Parathyroid adenoma (tissue), 2 donors: ENCODE results near the gene ULK4.

Experiments
- H2AFZ ChIP-seq: fragments of 300-600 bp; sonication (generic); one replicate; pipeline ENCODE4 v1.7.0; 2017; ENCODE audit warnings: antibody characterized with exemption, mild to moderate bottlenecking
- H3K27ac ChIP-seq: fragments of 300-600 bp; sonication (generic); one replicate; pipeline ENCODE4 v1.7.0; 2017
- H3K27me3 ChIP-seq: fragments of 300-600 bp; sonication (generic); one replicate; pipeline ENCODE4 v1.7.0; 2017; ENCODE audit warnings: low read length; ENCODE audit not compliant: control insufficient read depth, insufficient read depth
- H3K36me3 ChIP-seq: fragments of 300-600 bp; sonication (generic); one replicate; pipeline ENCODE4 v1.7.0; 2017; ENCODE audit warnings: low read length; ENCODE audit not compliant: control insufficient read depth, insufficient read depth
- H3K4me1 ChIP-seq: fragments of 300-600 bp; sonication (generic); one replicate; pipeline ENCODE4 v1.7.0; 2017; ENCODE audit warnings: control low read depth
- H3K4me2 ChIP-seq: fragments of 300-600 bp; sonication (generic); one replicate; pipeline ENCODE4 v1.7.0; 2017; ENCODE audit warnings: low read length
- H3K4me3 ChIP-seq: fragments of 300-600 bp; sonication (generic); one replicate; pipeline ENCODE4 v1.7.0; 2017; ENCODE audit warnings: low read depth, low read length
- H3K79me2 ChIP-seq: fragments of 300-600 bp; sonication (generic); one replicate; pipeline ENCODE4 v1.7.0; 2017; ENCODE audit warnings: control low read depth
- H3K9ac ChIP-seq: fragments of 300-600 bp; sonication (generic); one replicate; pipeline ENCODE4 v1.7.0; 2017; ENCODE audit warnings: mild to moderate bottlenecking
- H3K9me3 ChIP-seq: fragments of 300-600 bp; sonication (generic); one replicate; pipeline ENCODE4 v1.7.0; 2017; ENCODE audit warnings: low read length; ENCODE audit not compliant: control insufficient read depth
- TF ChIP-seq, protein P1 (sequence below): fragments of 300-600 bp; sonication (generic); IDR thresholded peaks from one replicate; pipeline ENCODE4 v1.7.0; 2017; ENCODE audit warnings: antibody characterized with exemption, mild to moderate bottlenecking
- donor health status: primary hyperparathyroidism.

The ULK4 gene

DNA sequence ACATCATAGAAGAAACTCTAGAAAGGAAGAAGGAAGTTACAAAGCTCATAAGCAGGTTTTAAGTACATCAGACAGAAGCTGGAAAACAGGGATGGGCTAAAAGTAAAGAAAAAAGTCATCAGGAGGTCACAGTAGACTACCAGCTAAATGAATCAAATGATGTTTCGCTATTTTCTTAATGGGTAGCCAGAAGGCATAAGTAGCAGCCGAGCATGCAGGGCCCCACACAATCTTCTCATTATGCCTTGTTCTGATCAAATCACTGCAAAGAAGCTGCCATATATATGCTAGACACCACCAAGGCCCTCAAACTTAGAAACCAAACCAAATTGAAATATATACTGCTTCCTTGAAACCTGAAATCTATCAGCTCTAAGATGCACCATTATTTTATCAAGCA is 349.1 kb downstream of the ULK4 start:
- Histone ChIP-seq H3K79me2 (no peaks in the 10 kb centered on the region), H3K9me3 (no peaks in the 10 kb centered on the region), H3K36me3 (no peaks in the 10 kb centered on the region), H3K4me1 (no peaks in the 10 kb centered on the region), H3K27me3 (no peaks in the 10 kb centered on the region), H3K9ac (no peak overlapping the region), H2AFZ (no peak overlapping the region), H3K4me2 (no peak overlapping the region), H3K4me3 (no peak overlapping the region), H3K27ac (no peak overlapping the region)
- TF ChIP-seq, protein P1, sequence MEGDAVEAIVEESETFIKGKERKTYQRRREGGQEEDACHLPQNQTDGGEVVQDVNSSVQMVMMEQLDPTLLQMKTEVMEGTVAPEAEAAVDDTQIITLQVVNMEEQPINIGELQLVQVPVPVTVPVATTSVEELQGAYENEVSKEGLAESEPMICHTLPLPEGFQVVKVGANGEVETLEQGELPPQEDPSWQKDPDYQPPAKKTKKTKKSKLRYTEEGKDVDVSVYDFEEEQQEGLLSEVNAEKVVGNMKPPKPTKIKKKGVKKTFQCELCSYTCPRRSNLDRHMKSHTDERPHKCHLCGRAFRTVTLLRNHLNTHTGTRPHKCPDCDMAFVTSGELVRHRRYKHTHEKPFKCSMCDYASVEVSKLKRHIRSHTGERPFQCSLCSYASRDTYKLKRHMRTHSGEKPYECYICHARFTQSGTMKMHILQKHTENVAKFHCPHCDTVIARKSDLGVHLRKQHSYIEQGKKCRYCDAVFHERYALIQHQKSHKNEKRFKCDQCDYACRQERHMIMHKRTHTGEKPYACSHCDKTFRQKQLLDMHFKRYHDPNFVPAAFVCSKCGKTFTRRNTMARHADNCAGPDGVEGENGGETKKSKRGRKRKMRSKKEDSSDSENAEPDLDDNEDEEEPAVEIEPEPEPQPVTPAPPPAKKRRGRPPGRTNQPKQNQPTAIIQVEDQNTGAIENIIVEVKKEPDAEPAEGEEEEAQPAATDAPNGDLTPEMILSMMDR = no peak

DNA sequence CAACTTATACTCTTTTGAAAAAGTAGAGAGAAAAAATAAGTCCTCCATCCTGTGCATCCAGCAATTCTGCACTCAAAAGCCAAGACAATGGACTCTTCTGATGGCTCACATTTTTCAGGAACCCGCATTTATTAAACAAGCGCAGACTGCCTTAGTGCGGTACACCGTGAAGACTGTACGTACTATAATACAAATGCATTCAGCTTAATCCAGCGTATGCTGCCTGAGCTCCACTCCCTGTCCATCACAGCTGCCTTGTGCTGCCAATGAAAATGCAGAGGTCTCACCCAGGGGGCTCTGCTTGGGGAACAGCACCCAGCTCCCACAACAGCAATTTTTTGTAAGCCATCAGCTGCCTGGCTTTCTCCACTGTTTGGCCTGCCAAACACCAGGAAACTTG is 350.9 kb downstream of the ULK4 start:
- TF ChIP-seq, protein P1 = no peak
- Histone ChIP-seq H3K36me3 (no peaks in the 10 kb centered on the region), H3K79me2 (no peaks in the 10 kb centered on the region), H3K27ac (no peak overlapping the region), H3K9ac (no peak overlapping the region), H3K27me3 (no peaks in the 10 kb centered on the region), H3K4me1 (no peaks in the 10 kb centered on the region), H3K4me3 (no peak overlapping the region), H2AFZ (no peak overlapping the region), H3K4me2 (no peak overlapping the region), H3K9me3 (no peaks in the 10 kb centered on the region)

DNA sequence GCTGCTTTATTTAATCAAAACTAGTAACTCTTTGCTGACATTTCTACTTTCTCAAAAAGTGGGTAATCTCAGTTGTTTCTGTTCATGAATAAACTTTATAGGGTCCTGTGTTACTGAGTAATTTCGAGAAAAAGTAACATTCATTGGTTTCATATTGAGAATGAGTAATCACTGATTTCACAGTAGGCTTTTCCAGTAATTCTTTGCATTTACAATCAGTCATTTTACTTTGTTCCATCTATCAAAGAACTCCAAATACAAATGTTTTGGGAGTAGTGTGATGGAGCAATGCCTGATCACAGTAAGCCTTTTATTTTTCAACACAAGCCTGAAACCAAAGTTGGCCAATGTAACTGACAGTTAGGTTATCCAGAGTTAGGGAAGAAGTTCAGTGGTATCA is 353.6 kb downstream of the ULK4 start:
- no peak overlapping the region for H3K27ac ChIP-seq

DNA sequence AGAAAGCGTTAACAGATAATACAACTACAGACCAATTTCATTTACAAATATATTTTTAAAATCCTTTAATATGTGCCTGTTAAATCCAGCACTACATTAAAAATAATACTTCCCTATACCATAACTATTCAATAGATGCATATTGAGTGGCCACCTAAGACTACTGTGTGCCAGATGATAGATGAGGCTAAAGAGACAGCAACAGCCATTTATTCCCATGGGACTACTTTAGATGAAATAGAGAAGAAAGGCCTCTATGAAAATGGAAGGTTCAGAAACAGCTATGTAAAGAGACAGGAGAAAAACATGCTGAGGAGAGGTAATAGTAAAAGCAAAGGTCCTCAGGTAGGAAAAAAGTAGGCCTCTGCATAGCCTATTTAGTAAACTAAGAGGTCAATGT is 358.1 kb downstream of the ULK4 start:
- no peaks in the 10 kb centered on the region for H3K9me3 ChIP-seq
- H3K79me2 ChIP-seq = no peaks in the 10 kb centered on the region
- H3K4me1 ChIP-seq = peaks cover 11% of the 10 kb centered on the region
- no peaks in the 10 kb centered on the region for H3K27me3 ChIP-seq
- no peaks in the 10 kb centered on the region for H3K36me3 ChIP-seq
- no peak overlapping the region for H2AFZ ChIP-seq
- H3K4me3 ChIP-seq = no peak overlapping the region
- H3K4me2 ChIP-seq = no peak overlapping the region
- TF ChIP-seq, protein P1 = no peak
- H3K9ac ChIP-seq = no peak overlapping the region
- H3K27ac ChIP-seq = no peak overlapping the region

More for the DNA sequence above, 353.6 kb downstream of the ULK4 start:
- Histone ChIP-seq H3K27me3 (no peaks in the 10 kb centered on the region), H3K4me2 (no peak overlapping the region), H3K36me3 (no peaks in the 10 kb centered on the region), H3K79me2 (no peaks in the 10 kb centered on the region), H3K9ac (no peak overlapping the region), H3K4me1 (no peaks in the 10 kb centered on the region), H2AFZ (no peak overlapping the region), H3K9me3 (no peaks in the 10 kb centered on the region), H3K4me3 (no peak overlapping the region)
- TF ChIP-seq, protein P1 = no peak

DNA sequence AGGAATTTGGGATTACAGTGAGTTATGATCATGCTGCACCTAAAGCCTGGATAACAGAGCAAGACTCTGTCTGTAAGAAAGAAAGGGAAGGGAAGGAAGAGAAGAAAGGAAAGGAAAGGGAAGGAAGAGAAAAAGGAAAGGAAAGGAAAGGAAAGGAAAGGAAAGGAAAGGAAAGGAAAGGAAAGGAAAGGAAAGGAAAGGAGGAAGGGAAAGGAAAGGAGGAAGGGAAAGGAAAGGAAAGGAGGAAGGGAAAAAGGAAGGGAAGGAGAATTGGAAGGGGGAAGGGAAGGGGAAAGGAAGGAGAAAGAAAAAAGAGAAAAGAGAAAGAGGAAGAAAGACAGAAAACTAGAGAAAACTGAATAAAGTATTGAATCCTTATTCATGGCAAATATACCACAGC is 359.8 kb downstream of the ULK4 start:
- no peak overlapping the region for H3K4me2 ChIP-seq
- H3K9ac ChIP-seq = no peak overlapping the region
- TF ChIP-seq, protein P1 = no peak
- no peak overlapping the region for H3K4me3 ChIP-seq
- no peak overlapping the region for H2AFZ ChIP-seq
- no peak overlapping the region for H3K27ac ChIP-seq
- no peaks in the 10 kb centered on the region for H3K27me3 ChIP-seq
- H3K4me1 ChIP-seq = peaks cover 13% of the 10 kb centered on the region
- H3K9me3 ChIP-seq = no peaks in the 10 kb centered on the region
- H3K79me2 ChIP-seq = no peaks in the 10 kb centered on the region
- no peaks in the 10 kb centered on the region for H3K36me3 ChIP-seq
